Dedifferentiated amniotic fluid mesenchymal stem cell (primary cell): ENCODE measurements around the gene ECE2.
A peak's percentile ranks its signal among the peaks of the same experiment; 100 is the strongest.

Experiments
- DNase-seq: peaks from one replicate; pipeline ENCODE4 v3.0.0-alpha.2; 2016; ENCODE audit errors: extremely low spot score

The ECE2 gene

GRCh38 chr3:184240384-184241140 is 35.3 kb upstream of the ECE2 start:
- no peak for DNase-seq

GRCh38 chr3:184241141-184241446 is 34.7 kb upstream of the ECE2 start:
- DNase-seq, result no peak

- no peak for DNase-seq
These were observed 34.1 kb upstream of the ECE2 start for GRCh38 chr3:184241447-184242296.

- no peak for DNase-seq
These were observed 33.5 kb upstream of the ECE2 start for GRCh38 chr3:184242297-184242685.

- peak; percentile 81 for DNase-seq
These were observed 27.1 kb upstream of the ECE2 start, which contains the start of gene ALG3 for GRCh38 chr3:184248454-184249411. Gene ALG3 (minus strand): TSS chr3:184248962. CDS start chr3:184248940, 22 bp downstream.

- DNase-seq, result peak; percentile 96
These were observed 26.2 kb upstream of the ECE2 start, which contains the start of gene EEF1AKMT4 for GRCh38 chr3:184249412-184250166. Gene EEF1AKMT4 (plus strand): TSS chr3:184249672. CDS start chr3:184249695, 23 bp downstream.

- peak; percentile 92 for DNase-seq
These were observed 25.5 kb upstream of the ECE2 start for GRCh38 chr3:184250167-184250828.

- no peak for DNase-seq
These were observed 20.4 kb upstream of the ECE2 start for GRCh38 chr3:184255291-184256039.

- no peak for DNase-seq
These were observed 18.5 kb upstream of the ECE2 start for GRCh38 chr3:184257083-184257915.

- DNase-seq, result no peak
These were observed 16.9 kb upstream of the ECE2 start for GRCh38 chr3:184258926-184259325.

- no peak for DNase-seq
These were observed 16.4 kb upstream of the ECE2 start for GRCh38 chr3:184259396-184259877.

GRCh38 chr3:184259878-184260723 is 15.7 kb upstream of the ECE2 start:
- DNase-seq, result no peak

- no peak for DNase-seq
These were observed 15.0 kb upstream of the ECE2 start for GRCh38 chr3:184260724-184261269.

- no peak for DNase-seq
These were observed 14.5 kb upstream of the ECE2 start, which contains the start of gene CAMK2N2 for GRCh38 chr3:184261270-184261853. Gene CAMK2N2 (minus strand): TSS chr3:184261553. CDS start chr3:184261285, 268 bp downstream.

GRCh38 chr3:184261854-184262763 is 13.7 kb upstream of the ECE2 start:
- no peak for DNase-seq

- DNase-seq, result no peak
These were observed 13.1 kb upstream of the ECE2 start for GRCh38 chr3:184262764-184263179.
